DOHH2 (cell line): ENCODE results near the gene ELF1.

Experiments
- H3F3A ChIP-seq: fragments of 200-600 bp; sonication (generic), shearing (Covaris generic); 2 replicates; pipeline ENCODE4 v1.6.0; 2016; ENCODE audit warnings: antibody characterized with exemption, mild to moderate bottlenecking; ENCODE audit not compliant: control insufficient read depth, insufficient read depth
- H3K27ac ChIP-seq: fragments of 200-600 bp; sonication (generic); 2 replicates; pipeline ENCODE4 v1.5.1; 2014; ENCODE audit warnings: low read depth, mild to moderate bottlenecking, low read length, moderate library complexity
- H3K27me3 ChIP-seq: fragments of 200-600 bp; sonication (generic); 2 replicates; pipeline ENCODE4 v1.6.1; 2014; ENCODE audit warnings: mild to moderate bottlenecking, low read length, mixed read lengths; ENCODE audit not compliant: control insufficient read depth
- H3K36me3 ChIP-seq: fragments of 200-600 bp; sonication (generic); 2 replicates; pipeline ENCODE4 v1.6.1; 2014; ENCODE audit warnings: mild to moderate bottlenecking, low read length, moderate library complexity, mixed read lengths; ENCODE audit not compliant: control insufficient read depth
- H3K4me1 ChIP-seq: fragments of 200-600 bp; sonication (generic); 2 replicates; pipeline ENCODE4 v1.6.1; 2014; ENCODE audit warnings: mild to moderate bottlenecking, low read length, mixed read lengths; ENCODE audit not compliant: control insufficient read depth
- H3K4me2 ChIP-seq: fragments of 200-600 bp; sonication (generic); 2 replicates; pipeline ENCODE4 v1.6.0; 2014; ENCODE audit warnings: mild to moderate bottlenecking, low read length, moderate library complexity
- H3K4me3 ChIP-seq: fragments of 200-600 bp; sonication (generic); 2 replicates; pipeline ENCODE4 v1.5.1; 2014; ENCODE audit warnings: mild to moderate bottlenecking, low read length, mixed read lengths
- H3K79me2 ChIP-seq: fragments of 200-600 bp; sonication (generic); 2 replicates; pipeline ENCODE4 v1.6.1; 2014; ENCODE audit warnings: mild to moderate bottlenecking, low read length, mixed read lengths; ENCODE audit not compliant: control insufficient read depth
- H3K9me2 ChIP-seq: fragments of 200-600 bp; sonication (generic); replicated peaks from 2 replicates; pipeline ENCODE4 v1.6.1; 2014; ENCODE audit warnings: mild to moderate bottlenecking, low read length, mixed read lengths; ENCODE audit not compliant: control insufficient read depth
- H3K9me3 ChIP-seq: fragments of 200-600 bp; sonication (generic); 2 replicates; pipeline ENCODE4 v1.6.1; 2014; ENCODE audit warnings: antibody characterized with exemption, low read length, mixed read lengths; ENCODE audit not compliant: control insufficient read depth, insufficient read depth
- H4K20me1 ChIP-seq: fragments of 200-600 bp; sonication (generic); 2 replicates; pipeline ENCODE4 v1.6.0; 2014; ENCODE audit warnings: low read depth, mild to moderate bottlenecking, antibody characterized with exemption, low read length, moderate library complexity; ENCODE audit not compliant: control insufficient read depth, insufficient read depth
- EZH2phosphoT487 ChIP-seq: fragments of 200-600 bp; sonication (generic); IDR thresholded peaks from 2 replicates; pipeline ENCODE4 v1.6.1; 2017; ENCODE audit warnings: borderline replicate concordance, mild to moderate bottlenecking, antibody characterized with exemption, low read length, moderate library complexity, mixed read lengths
- TF ChIP-seq, protein P1 (sequence below): fragments of 200-600 bp; sonication (generic); IDR thresholded peaks from one replicate; pipeline ENCODE4 v1.5.1; 2014; ENCODE audit warnings: antibody characterized with exemption, mild to moderate bottlenecking, low read depth, low read length; ENCODE audit not compliant: poor library complexity, severe bottlenecking

Gene ELF1

DNA sequence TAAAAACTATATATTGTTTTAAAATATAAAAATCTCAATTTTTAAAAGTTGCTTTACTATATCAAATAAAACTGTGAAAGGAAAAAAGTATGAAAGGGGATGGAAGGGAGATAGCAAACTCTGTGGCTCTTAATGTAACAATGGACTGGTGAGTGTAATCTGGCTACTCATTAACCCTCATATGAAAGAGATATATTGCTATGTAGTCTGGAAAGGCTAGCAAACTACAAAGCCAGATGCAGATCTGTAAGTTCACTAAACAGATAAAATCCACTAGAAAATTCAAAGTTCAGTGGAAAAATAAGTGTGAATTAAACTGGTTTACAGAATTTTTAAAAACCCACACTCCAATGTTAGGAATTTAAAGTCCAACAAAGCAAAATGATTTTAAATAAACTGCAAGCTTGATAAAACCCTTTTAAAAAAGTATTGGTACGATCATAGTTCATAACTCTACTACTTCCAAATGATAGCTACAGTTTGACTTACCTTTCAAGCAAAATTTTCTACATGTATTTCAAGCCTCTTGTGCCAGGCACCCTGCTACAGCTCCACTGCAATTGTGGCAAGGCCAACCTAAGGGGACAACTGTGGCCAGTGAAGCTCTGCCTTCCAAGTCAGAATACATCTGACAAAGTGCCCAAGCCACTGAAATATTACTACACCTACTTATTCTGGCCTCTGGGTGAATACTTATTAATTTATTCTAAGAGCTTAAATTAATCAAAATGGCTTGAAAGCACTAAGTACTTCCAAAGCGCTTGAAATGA is 647 bp upstream of the ELF1 start:
- Histone ChIP-seq H3K4me2 (peak overlapping the region; percentile 70), H3K27ac (peak overlapping the region; percentile 95), H3K9me3 (no peaks in the 10 kb centered on the region), H3K36me3 (peaks cover 39% of the 10 kb centered on the region), H3K9me2 (no peaks in the 10 kb centered on the region), H4K20me1 (no peaks in the 10 kb centered on the region), H3K79me2 (peaks cover 98% of the 10 kb centered on the region), H3K27me3 (no peaks in the 10 kb centered on the region), H3K4me3 (peak overlapping the region; percentile 88), H3F3A (peaks cover 21% of the 10 kb centered on the region), H3K4me1 (peaks cover 51% of the 10 kb centered on the region)
- no peak for TF ChIP-seq EZH2phosphoT487
- TF ChIP-seq, protein P1, sequence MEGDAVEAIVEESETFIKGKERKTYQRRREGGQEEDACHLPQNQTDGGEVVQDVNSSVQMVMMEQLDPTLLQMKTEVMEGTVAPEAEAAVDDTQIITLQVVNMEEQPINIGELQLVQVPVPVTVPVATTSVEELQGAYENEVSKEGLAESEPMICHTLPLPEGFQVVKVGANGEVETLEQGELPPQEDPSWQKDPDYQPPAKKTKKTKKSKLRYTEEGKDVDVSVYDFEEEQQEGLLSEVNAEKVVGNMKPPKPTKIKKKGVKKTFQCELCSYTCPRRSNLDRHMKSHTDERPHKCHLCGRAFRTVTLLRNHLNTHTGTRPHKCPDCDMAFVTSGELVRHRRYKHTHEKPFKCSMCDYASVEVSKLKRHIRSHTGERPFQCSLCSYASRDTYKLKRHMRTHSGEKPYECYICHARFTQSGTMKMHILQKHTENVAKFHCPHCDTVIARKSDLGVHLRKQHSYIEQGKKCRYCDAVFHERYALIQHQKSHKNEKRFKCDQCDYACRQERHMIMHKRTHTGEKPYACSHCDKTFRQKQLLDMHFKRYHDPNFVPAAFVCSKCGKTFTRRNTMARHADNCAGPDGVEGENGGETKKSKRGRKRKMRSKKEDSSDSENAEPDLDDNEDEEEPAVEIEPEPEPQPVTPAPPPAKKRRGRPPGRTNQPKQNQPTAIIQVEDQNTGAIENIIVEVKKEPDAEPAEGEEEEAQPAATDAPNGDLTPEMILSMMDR = no peak

DNA sequence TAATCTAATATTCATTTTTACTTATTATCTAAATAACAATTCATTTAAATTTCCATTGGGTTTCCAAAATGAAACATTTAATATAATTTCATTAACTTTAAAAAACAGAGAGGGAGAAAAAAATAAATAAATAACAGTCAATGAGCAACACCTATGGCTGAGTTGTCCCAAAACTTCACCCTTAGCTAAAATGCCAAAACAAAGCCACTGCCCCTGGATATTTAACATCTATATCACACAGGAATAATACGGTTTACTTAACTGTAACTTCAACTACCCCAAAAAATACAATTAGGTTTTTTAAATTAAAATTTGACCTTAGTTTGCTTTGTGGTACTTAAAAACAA is 541 bp downstream of the ELF1 start:
- Histone ChIP-seq H3K4me2 (peak overlapping the region; percentile 70), H3K36me3 (peaks cover 49% of the 10 kb centered on the region), H3K79me2 (peaks cover 99% of the 10 kb centered on the region), H3K27ac (peak overlapping the region; percentile 95), H4K20me1 (no peaks in the 10 kb centered on the region; the same call in 1 of the 2 replicates), H3K27me3 (no peaks in the 10 kb centered on the region), H3K9me2 (no peaks in the 10 kb centered on the region), H3K4me1 (peaks cover 51% of the 10 kb centered on the region), H3K9me3 (no peaks in the 10 kb centered on the region), H3K4me3 (peak overlapping the region; percentile 88), H3F3A (peaks cover 21% of the 10 kb centered on the region)
- TF ChIP-seq EZH2phosphoT487 = no peak
- TF ChIP-seq, protein P1 = no peak

DNA sequence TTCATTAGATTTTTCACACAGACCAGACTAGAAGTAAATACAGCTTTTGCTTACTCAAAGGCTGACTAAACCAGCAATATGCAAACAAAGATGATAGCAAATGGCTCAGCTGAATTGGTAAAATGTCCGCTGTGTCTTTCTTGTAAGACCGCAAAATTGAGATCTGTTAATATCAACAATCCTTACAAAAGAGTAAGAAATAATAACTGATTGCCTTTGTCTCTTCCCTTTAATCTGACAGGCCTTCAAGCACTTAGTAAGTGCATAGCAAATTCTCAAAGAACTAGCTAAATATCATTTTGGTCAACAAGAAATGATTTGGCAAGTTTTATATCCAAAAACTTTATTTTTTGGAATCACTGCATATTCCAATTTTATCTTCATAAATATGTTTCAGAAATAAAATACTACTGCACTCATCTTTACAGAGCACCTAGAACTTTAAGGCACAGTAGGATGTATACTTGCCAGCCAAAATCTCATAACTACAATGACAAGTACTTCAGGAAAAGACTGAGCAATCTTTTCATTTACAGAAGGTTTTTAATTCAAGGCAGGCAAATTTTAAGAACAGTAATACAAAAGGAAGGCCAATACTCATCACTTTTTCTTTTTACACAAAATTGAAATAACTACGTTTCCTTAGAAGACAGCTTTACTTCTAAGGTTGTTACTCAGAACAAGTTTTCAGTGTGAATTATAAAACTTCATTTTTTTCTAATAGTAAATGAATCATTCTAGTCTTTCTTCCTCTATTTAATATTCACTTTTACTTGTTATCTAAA is 1.1 kb downstream of the ELF1 start:
- Histone ChIP-seq H3K9me3 (no peaks in the 10 kb centered on the region), H4K20me1 (no peaks in the 10 kb centered on the region; the same call in 1 of the 2 replicates), H3K36me3 (peaks cover 55% of the 10 kb centered on the region), H3K4me2 (peak overlapping the region; percentile 70), H3K79me2 (peaks cover 99% of the 10 kb centered on the region), H3K4me1 (peaks cover 51% of the 10 kb centered on the region), H3K9me2 (no peaks in the 10 kb centered on the region), H3F3A (peaks cover 19% of the 10 kb centered on the region), H3K27ac (peak overlapping the region; percentile 95), H3K4me3 (peak overlapping the region; percentile 88), H3K27me3 (no peaks in the 10 kb centered on the region)
- TF ChIP-seq, protein P1 = no peak
- TF ChIP-seq EZH2phosphoT487 = no peak
